DOHH2 (cell line): ENCODE data around the gene CAPN12.

Experiments
- EZH2phosphoT487 ChIP-seq: fragments of 200-600 bp; sonication (generic); IDR thresholded peaks from 2 replicates; pipeline ENCODE4 v1.6.1; 2017; ENCODE audit warnings: borderline replicate concordance, mild to moderate bottlenecking, antibody characterized with exemption, low read length, moderate library complexity, mixed read lengths
- TF ChIP-seq, protein P1 (sequence below): fragments of 200-600 bp; sonication (generic); IDR thresholded peaks from one replicate; pipeline ENCODE4 v1.5.1; 2014; ENCODE audit warnings: antibody characterized with exemption, mild to moderate bottlenecking, low read depth, low read length; ENCODE audit not compliant: poor library complexity, severe bottlenecking

DNA sequence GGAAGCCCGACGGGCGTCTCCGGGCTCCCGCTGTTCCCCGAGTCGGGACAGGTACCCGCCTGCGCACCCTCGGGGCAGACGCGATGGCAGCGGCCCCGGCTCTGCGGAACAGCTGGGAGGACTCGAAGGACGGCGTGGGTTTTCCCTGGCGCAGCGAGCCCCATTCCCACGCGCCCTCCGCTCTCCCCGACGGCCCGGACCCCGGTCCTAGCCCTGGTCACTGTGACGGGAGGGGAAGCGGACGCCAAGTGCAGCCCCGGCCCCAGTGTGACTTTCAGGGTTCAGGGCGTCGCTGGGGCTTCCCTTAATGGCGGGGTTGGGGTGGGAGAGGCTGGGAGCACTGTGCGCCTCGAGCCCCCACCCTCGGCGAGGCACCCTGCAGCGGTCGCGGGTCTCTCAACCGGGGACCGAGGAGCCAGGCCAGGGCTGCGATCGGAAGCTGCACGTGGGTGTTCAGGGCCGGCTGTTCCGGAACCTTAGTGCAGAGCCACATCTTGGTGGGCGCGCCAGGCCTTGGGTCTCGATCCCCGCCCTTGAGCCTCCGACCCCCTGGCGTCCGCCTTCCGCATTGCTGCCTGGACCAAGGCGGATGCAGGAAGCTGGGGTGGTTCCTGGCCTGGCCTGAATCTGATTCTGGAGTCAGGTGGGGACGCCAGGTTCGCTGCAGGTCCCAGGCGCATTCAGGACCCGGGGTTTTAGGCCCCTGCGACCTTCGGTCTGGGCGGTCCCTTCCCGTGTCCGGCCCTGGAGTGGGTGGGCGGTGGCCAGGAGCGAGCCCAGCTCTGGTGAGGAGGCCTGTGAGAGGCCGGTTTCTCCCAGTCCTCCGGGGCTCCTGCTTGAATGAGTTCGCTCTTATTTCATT, 48.2 kb upstream of the CAPN12 start:
- TF ChIP-seq, protein P1, sequence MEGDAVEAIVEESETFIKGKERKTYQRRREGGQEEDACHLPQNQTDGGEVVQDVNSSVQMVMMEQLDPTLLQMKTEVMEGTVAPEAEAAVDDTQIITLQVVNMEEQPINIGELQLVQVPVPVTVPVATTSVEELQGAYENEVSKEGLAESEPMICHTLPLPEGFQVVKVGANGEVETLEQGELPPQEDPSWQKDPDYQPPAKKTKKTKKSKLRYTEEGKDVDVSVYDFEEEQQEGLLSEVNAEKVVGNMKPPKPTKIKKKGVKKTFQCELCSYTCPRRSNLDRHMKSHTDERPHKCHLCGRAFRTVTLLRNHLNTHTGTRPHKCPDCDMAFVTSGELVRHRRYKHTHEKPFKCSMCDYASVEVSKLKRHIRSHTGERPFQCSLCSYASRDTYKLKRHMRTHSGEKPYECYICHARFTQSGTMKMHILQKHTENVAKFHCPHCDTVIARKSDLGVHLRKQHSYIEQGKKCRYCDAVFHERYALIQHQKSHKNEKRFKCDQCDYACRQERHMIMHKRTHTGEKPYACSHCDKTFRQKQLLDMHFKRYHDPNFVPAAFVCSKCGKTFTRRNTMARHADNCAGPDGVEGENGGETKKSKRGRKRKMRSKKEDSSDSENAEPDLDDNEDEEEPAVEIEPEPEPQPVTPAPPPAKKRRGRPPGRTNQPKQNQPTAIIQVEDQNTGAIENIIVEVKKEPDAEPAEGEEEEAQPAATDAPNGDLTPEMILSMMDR, result peak; percentile 17
- no peak for TF ChIP-seq EZH2phosphoT487
